Pancreas (tissue), 10 donors: ENCODE results near the gene PLCH2. TPM values are rescaled to one million over a fixed set of nuclear protein-coding genes. Genes with fewer than 3 reads are reported as not detected.

ENCODE experiments used
- ATAC-seq, 4 donors: fragments of 200-7000 bp; cut with Tn5 transposase; one replicate each; pipeline versions ENCODE4 v1.8.0 to v1.9.1; 2020; ENCODE audit warnings: mild to moderate bottlenecking in 4 of 4, moderate library complexity in 4 of 4
- DNase-seq, 6 donors: peaks; one replicate each; pipeline ENCODE4 v3.0.0-alpha.2; 2020
- FAIRE-seq: peaks from 2 replicates; lab custom pipeline; 2012; peaks lifted over from hg19 to GRCh38; lab: Jason Lieb, UNC
- H3K27ac ChIP-seq, 4 donors: fragments of 200-600 bp; sonication (generic); 1 replicate in 3 of 4; 2 replicates in 1 of 4; pipeline versions ENCODE4 v1.5.0 to v1.8.0; 2020
- H3K27me3 ChIP-seq, 4 donors: fragments of 200-600 bp; one replicate each; pipeline ENCODE4 v1.8.0; 2021
- H3K36me3 ChIP-seq, 3 donors: fragments of 200-600 bp; sonication (generic) in 1 of 3; one replicate each; pipeline versions ENCODE4 v1.5.0 to v1.8.0; 2020 to 2021
- H3K4me1 ChIP-seq, 3 donors: fragments of 200-600 bp; one replicate each; pipeline ENCODE4 v1.8.0; 2021
- H3K4me3 ChIP-seq, 4 donors: fragments of 200-600 bp; sonication (generic) in 2 of 4; one replicate each; pipeline versions ENCODE4 v1.5.0 to v1.8.0; 2020 to 2021
- H3K9me3 ChIP-seq, 4 donors: fragments of 200-600 bp; one replicate each; pipeline ENCODE4 v1.8.0; 2021
- WGBS, 2 donors: extraction: QIAGEN DNeasy Blood & Tissue Kit; methylation state at CpG; one replicate each; pipeline ENCODE4 v1.1.7; 2013; 5-methylcytosine and 5-hydroxymethylcytosine counted together
- intact Hi-C, 3 donors: fragments of 100-400 bp; cut with DNase I; formaldehyde crosslinking; loops; one replicate each; pipeline versions ENCODE4 v1.11.1 to v1.14.2; 2022
- polyA plus RNA-seq, 2 donors: library from polyadenylated mRNA; stranded (reverse); fragments of 200-250 nt; gene quantifications; one replicate each; pipeline ENCODE4 v1.2.3, GENCODE V29; 2013
- total RNA-seq, 6 donors: library from RNA; stranded (reverse); fragmentation: NEBNext Ultra II Directional in 4 of 6; extraction: Animal tissue kit (Norgen Biotek cat#: 25700) in 4 of 6; gene quantifications; one replicate each; pipeline versions ENCODE4 v1.2.1 to v1.2.4, GENCODE V29; 2021 to 2023
- TF ChIP-seq, protein P1 (sequence below), 4 donors: fragments of 200-600 bp; sonication (generic) in 3 of 4; IDR thresholded peaks; one replicate each; pipeline versions ENCODE4 v1.5.0 to v1.8.0; 2021; ENCODE audit warnings: antibody characterized with exemption in 4 of 4
- donor health status: healthy with polysubstance abuse.
- donor health status: DM: no; HTN: no; CAD: no; lungs with moderate emphysema.
- donor health status: DM: no; HTN: no; CAD: no.
- donor health status: control.
- donor health status: control.
- donor health status: Bipolar disorder and iron deficiency.
- donor health status: DM: yes; HTN: yes; CAD: no.
- donor health status: DM: no; HTN: no; CAD: no.
- donor health status: DM: no; HTN: no; CAD: no.
- donor health status: DM: yes; HTN: yes; CAD: no.

PLCH2 gene
- total and polyA plus RNA-seq, 8 donors = 0.79 to 163 (median 3.3) TPM

GRCh38 chr1:2470290-2471158 is 5.6 kb upstream of the PLCH2 start:
- Histone ChIP-seq H3K9me3 (no peaks in the 10 kb centered on the region), H3K27me3 (peaks cover 0 to 13% (median 0%) of the 10 kb centered on the region in 4 donors), H3K36me3 (no peaks in the 10 kb centered on the region), H3K4me3 (no peak overlapping the region), H3K4me1 (no peaks in the 10 kb centered on the region), H3K27ac (no peak overlapping the region)
- no peak for DNase-seq
- WGBS, 2 donors = 23 to 27% methylated on average over 24 to 27 of the region's 27 CpGs
- FAIRE-seq = no peak
- intact Hi-C loops = no loop called here
- TF ChIP-seq, protein P1, sequence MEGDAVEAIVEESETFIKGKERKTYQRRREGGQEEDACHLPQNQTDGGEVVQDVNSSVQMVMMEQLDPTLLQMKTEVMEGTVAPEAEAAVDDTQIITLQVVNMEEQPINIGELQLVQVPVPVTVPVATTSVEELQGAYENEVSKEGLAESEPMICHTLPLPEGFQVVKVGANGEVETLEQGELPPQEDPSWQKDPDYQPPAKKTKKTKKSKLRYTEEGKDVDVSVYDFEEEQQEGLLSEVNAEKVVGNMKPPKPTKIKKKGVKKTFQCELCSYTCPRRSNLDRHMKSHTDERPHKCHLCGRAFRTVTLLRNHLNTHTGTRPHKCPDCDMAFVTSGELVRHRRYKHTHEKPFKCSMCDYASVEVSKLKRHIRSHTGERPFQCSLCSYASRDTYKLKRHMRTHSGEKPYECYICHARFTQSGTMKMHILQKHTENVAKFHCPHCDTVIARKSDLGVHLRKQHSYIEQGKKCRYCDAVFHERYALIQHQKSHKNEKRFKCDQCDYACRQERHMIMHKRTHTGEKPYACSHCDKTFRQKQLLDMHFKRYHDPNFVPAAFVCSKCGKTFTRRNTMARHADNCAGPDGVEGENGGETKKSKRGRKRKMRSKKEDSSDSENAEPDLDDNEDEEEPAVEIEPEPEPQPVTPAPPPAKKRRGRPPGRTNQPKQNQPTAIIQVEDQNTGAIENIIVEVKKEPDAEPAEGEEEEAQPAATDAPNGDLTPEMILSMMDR (IDR thresholded peaks at IDR 0.05) = no peak
- no peak for ATAC-seq

DNA sequence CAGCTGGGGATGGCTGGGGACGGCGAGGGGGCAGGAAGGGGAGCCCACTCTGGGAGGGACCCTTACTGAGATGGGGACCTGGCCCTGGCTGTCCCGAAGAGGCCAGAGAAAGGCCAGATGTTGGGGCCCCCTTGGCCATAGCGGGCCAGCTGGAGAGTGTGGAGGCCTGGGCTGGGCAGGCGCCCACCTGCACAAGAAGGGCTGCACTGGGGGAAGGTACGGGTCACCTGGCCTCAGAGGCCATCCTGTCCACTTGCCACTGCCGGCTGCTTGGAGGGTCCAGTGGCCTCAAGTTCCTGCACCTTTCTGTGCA is 5.0 kb upstream of the PLCH2 start:
- Histone ChIP-seq H3K9me3 (no peaks in the 10 kb centered on the region), H3K27ac (no peak overlapping the region), H3K4me3 (no peak overlapping the region), H3K4me1 (no peaks in the 10 kb centered on the region), H3K36me3 (no peaks in the 10 kb centered on the region), H3K27me3 (peaks cover 0 to 9% (median 0%) of the 10 kb centered on the region in 4 donors)
- FAIRE-seq = no peak
- DNase-seq = no peak
- WGBS, 2 donors = 56% methylated on average over 6 to 7 of the region's 7 CpGs
- no peak for ATAC-seq
- TF ChIP-seq, protein P1 (IDR thresholded peaks at IDR 0.05) = no peak
- intact Hi-C loops = no loop called here

GRCh38 chr1:2471587-2472001 is 4.5 kb upstream of the PLCH2 start:
- H3K27me3 ChIP-seq = peaks cover 0 to 7% (median 0%) of the 10 kb centered on the region in 4 donors
- WGBS, 2 donors = 50 to 57% methylated on average over 14 to 15 of the region's 15 CpGs
- TF ChIP-seq, protein P1 (IDR thresholded peaks at IDR 0.05) = no peak
- DNase-seq (peak in 1 of 6 donors; percentile 6), ATAC-seq (peak in 2 of 4 donors; percentile 6 to 52), FAIRE-seq (no peak)
- H3K36me3 ChIP-seq = no peaks in the 10 kb centered on the region
- H3K9me3 ChIP-seq = no peaks in the 10 kb centered on the region
- intact Hi-C loops = no loop called here
- no peak overlapping the region for H3K4me3 ChIP-seq
- H3K4me1 ChIP-seq = no peaks in the 10 kb centered on the region
- no peak overlapping the region for H3K27ac ChIP-seq

- no peak for DNase-seq
- 38 to 48% methylated on average over 11 to 17 of the region's 17 CpGs for WGBS, 2 donors
- no peak for ATAC-seq
- H3K9me3 ChIP-seq = no peaks in the 10 kb centered on the region
- no peaks in the 10 kb centered on the region for H3K36me3 ChIP-seq
- H3K4me3 ChIP-seq = no peak overlapping the region
- no peaks in the 10 kb centered on the region for H3K4me1 ChIP-seq
- peaks cover 0 to 2% (median 0%) of the 10 kb centered on the region in 4 donors for H3K27me3 ChIP-seq
- TF ChIP-seq, protein P1 (IDR thresholded peaks at IDR 0.05) = no peak
- intact Hi-C loops = no loop called here
- FAIRE-seq = no peak
- no peak overlapping the region for H3K27ac ChIP-seq
These were observed 4.0 kb upstream of the PLCH2 start for GRCh38 chr1:2472109-2472508.
